ENCODE results near the gene NBL1. TPM values are rescaled to one million over a fixed set of nuclear protein-coding genes. Genes with fewer than 3 reads are reported as not detected.
A peak's percentile ranks its signal among the peaks of the same experiment; 100 is the strongest.

The NBL1 gene
- total and polyA plus RNA-seq, 9 of the 15 experiments (the other 6 are each of a cell fraction or from before 2014, with no cell fraction given), result 0.10 to 3.7 (median 1.8) TPM; not detected in 1

- 0 out of 2 replicates have a peak, but pooled peaks have one; percentile 13 for TF ChIP-seq ZNF224 (CRISPR knock-in tag; IDR thresholded peaks at IDR 0.05)
- TF ChIP-seq KDM2B (CRISPR knock-in tag; IDR thresholded peaks at IDR 0.05), result no peak
Measured at GRCh38 chr1:19640363-19641316, 3.5 kb upstream of the NBL1 start (continued).

- FAIRE-seq (no peak), DNase-seq (ENCODE audit: extremely low read depth in 1 of 4, low spot score in 3 of 4) (peak in 1 of 4 experiments; percentile 36), ATAC-seq (0 out of 3 replicates have a peak, but pooled peaks have one; percentile 13)
- peaks cover 3% of the 10 kb centered on the region; the same call in 1 of the 2 replicates for H4K20me1 ChIP-seq (replicated peaks; ENCODE audit: control insufficient read depth, insufficient read depth, low read length)
- no peaks in the 10 kb centered on the region for H3K9me1 ChIP-seq (ENCODE audit: control insufficient read depth, insufficient read depth, low read length)
- no TSS peak for BruUV-seq (replicated peaks)
- H3K4me3 ChIP-seq, result no peak overlapping the region
- H2AFZ ChIP-seq (ENCODE audit: low read depth, low read length), result no peak overlapping the region
- H3K4me1 ChIP-seq (replicated peaks in 1 of 2; ENCODE audit: control insufficient read depth in 2 of 2, insufficient read depth in 2 of 2, low read length in 2 of 2), result peaks cover 0 to 32% of the 10 kb centered on the region in 2 experiments; a peak in 4 of 5 replicates
- WGBS (ENCODE audit: insufficient coverage, low coverage, missing lambda C conversion rate), result 9% methylated on average over 7 of the region's 7 CpGs
- H3K36me3 ChIP-seq (ENCODE audit: control insufficient read depth, insufficient read depth, low read length), result no peaks in the 10 kb centered on the region
- H3K9ac ChIP-seq (ENCODE audit: insufficient read depth in 1 of 2, low read depth in 2 of 2, low read length in 2 of 2), result no peak overlapping the region
- peak; percentile 32; the same call in 1 of the 2 replicates for TF ChIP-seq MAX (CRISPR knock-in tag; IDR thresholded peaks at IDR 0.05)
- no peak for TF ChIP-seq E4F1 (CRISPR knock-in tag; IDR thresholded peaks at IDR 0.05; ENCODE audit: borderline replicate concordance)
- TF ChIP-seq ZNF707 (CRISPR knock-in tag; conservative IDR thresholded peaks at IDR 0.05), result no peak
- H3K9me3 ChIP-seq (replicated peaks; ENCODE audit: control insufficient read depth, insufficient read depth, low read depth, low read length), result no peaks in the 10 kb centered on the region
- ChIA-PET CTCF (ENCODE audit: low intra/inter-chr PET ratio) (no interaction called here), POLR2A (interaction anchor here (0.6 to 1.2 kb wide), 3 partner anchors 23 to 163 kb away, joined by 3 to 4 read pairs (median 3); a partner anchor contains a TSS)
- no peak overlapping the region for H3K27ac ChIP-seq (ENCODE audit: extremely low read depth, low read depth, low read length)
- in situ Hi-C loops (cut with MboI) (no loop called here), intact Hi-C loops (cut with micrococcal nuclease) (loop anchor here (10.0 kb wide), 1 partner anchor 178 kb away; no protein-coding TSS in a partner anchor)
- no peaks in the 10 kb centered on the region for H3K79me2 ChIP-seq (ENCODE audit: control insufficient read depth, insufficient read depth, low read length)
- no peak overlapping the region for H3K4me2 ChIP-seq (ENCODE audit: insufficient read depth, low read length)
- H3K27me3 ChIP-seq (ENCODE audit: control insufficient read depth in 2 of 2, insufficient read depth in 2 of 2, low read length in 2 of 2), result peaks cover 16 to 39% of the 10 kb centered on the region in 2 experiments; a peak in 4 of 5 replicates
Measured at GRCh38 chr1:19643121-19643520, 990 bp upstream of the NBL1 start.
